ENCODE results near the gene SH3BP2.

DNA sequence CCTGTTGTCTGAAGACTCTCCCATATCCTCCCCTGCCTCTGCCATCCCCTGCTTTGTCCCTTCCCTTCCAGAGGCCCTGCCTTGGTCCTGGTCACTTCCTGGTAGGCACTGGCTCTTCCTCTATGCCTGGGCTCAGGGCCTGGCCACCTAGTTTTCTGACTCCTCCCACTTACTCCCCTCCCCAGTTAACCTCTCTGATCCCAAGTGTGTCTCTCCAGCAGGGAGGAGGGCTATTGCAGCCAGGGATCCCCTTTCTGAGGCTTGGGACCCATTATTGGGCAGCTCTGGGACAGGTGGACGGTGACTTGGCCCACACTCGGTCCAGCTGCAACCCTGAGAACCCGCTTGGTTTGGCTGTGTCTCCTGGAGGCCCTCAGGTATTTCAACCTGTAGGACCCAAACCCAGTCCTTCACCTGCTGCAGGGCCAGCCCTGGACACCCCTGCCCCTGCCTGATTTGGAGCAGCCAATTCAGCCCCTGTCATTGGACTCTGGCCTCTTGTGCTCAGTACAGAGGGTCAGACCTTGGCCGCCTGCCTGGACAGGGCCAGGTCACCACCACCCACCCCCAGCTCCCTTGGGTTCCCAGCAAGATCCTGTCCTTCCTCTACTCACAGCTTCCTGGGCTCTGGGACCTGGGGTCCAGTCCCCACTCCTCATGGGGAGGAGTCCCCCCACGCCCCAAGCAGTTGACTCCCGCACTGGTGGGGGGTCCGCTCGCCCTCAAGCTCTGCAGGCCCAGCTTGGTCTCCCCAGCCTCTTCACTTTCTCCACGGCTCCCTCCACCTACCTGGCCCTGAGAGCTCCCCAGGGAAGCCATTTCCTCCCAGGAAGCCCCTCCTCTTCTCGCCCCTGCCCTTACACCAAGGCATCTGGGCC, 1.1 kb upstream of the SH3BP2 start:
- TF ChIP-seq, protein P1, sequence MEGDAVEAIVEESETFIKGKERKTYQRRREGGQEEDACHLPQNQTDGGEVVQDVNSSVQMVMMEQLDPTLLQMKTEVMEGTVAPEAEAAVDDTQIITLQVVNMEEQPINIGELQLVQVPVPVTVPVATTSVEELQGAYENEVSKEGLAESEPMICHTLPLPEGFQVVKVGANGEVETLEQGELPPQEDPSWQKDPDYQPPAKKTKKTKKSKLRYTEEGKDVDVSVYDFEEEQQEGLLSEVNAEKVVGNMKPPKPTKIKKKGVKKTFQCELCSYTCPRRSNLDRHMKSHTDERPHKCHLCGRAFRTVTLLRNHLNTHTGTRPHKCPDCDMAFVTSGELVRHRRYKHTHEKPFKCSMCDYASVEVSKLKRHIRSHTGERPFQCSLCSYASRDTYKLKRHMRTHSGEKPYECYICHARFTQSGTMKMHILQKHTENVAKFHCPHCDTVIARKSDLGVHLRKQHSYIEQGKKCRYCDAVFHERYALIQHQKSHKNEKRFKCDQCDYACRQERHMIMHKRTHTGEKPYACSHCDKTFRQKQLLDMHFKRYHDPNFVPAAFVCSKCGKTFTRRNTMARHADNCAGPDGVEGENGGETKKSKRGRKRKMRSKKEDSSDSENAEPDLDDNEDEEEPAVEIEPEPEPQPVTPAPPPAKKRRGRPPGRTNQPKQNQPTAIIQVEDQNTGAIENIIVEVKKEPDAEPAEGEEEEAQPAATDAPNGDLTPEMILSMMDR (IDR thresholded peaks at IDR 0.05): no peak
- TF ChIP-seq POLR2A (IDR thresholded peaks at IDR 0.05): no peak
- TF ChIP-seq POLR2AphosphoS5 (IDR thresholded peaks at IDR 0.05): no peak
